ENCODE measurements around the gene PHF21B. TPM values are rescaled to one million over a fixed set of nuclear protein-coding genes. Genes with fewer than 3 reads are reported as not detected.

Gene PHF21B
- total RNA-seq, 4 donors from 2014 or later, result under 0.01 to 11.9 (median 2.9) TPM

GRCh38 chr22:44942979-44943700, 66.7 kb downstream of the PHF21B start:
- no peak for DNase-seq
- no peaks in the 10 kb centered on the region for H3K9me3 ChIP-seq
- no peaks in the 10 kb centered on the region for H3K27me3 ChIP-seq
- no peak overlapping the region for H3K4me3 ChIP-seq
- H3K4me1 ChIP-seq, result no peaks in the 10 kb centered on the region
- no peaks in the 10 kb centered on the region for H3K36me3 ChIP-seq
- intact Hi-C loops (cut with DNase I; ENCODE audit: low total_unique reads), result no loop called here
- H3K27ac ChIP-seq, result no peak overlapping the region
- no peak for TF ChIP-seq POLR2A (IDR thresholded peaks at IDR 0.05)
- no peak for TF ChIP-seq CTCF (IDR thresholded peaks at IDR 0.05)

GRCh38 chr22:44942056-44942455, 67.7 kb downstream of the PHF21B start:
- DNase-seq, result no peak
- no peaks in the 10 kb centered on the region for H3K9me3 ChIP-seq
- H3K4me3 ChIP-seq, result no peak overlapping the region
- TF ChIP-seq CTCF (IDR thresholded peaks at IDR 0.05) (no peak), POLR2A (IDR thresholded peaks at IDR 0.05) (no peak)
- no peaks in the 10 kb centered on the region for H3K27me3 ChIP-seq
- no peaks in the 10 kb centered on the region for H3K36me3 ChIP-seq
- no peak overlapping the region for H3K27ac ChIP-seq
- intact Hi-C loops (cut with DNase I; ENCODE audit: low total_unique reads), result no loop called here
- no peaks in the 10 kb centered on the region for H3K4me1 ChIP-seq

- intact Hi-C loops (cut with DNase I; ENCODE audit: low total_unique reads), result no loop called here
- Histone ChIP-seq H3K4me3 (no peak overlapping the region), H3K9me3 (no peaks in the 10 kb centered on the region), H3K27me3 (no peaks in the 10 kb centered on the region), H3K4me1 (no peaks in the 10 kb centered on the region), H3K36me3 (no peaks in the 10 kb centered on the region), H3K27ac (no peak overlapping the region)
- no peak for DNase-seq
- no peak for TF ChIP-seq POLR2A (IDR thresholded peaks at IDR 0.05)
- no peak for TF ChIP-seq CTCF (IDR thresholded peaks at IDR 0.05)
These were observed 68.6 kb downstream of the PHF21B start for GRCh38 chr22:44941207-44941606.

GRCh38 chr22:44940130-44940529, 69.7 kb downstream of the PHF21B start:
- Histone ChIP-seq H3K36me3 (no peaks in the 10 kb centered on the region), H3K27me3 (no peaks in the 10 kb centered on the region), H3K9me3 (no peaks in the 10 kb centered on the region), H3K4me1 (no peaks in the 10 kb centered on the region), H3K4me3 (no peak overlapping the region), H3K27ac (no peak overlapping the region)
- TF ChIP-seq CTCF (IDR thresholded peaks at IDR 0.05) (no peak), POLR2A (IDR thresholded peaks at IDR 0.05) (no peak)
- DNase-seq, result no peak
- intact Hi-C loops (cut with DNase I; ENCODE audit: low total_unique reads), result no loop called here

GRCh38 chr22:44939451-44939850, 70.4 kb downstream of the PHF21B start:
- Histone ChIP-seq H3K4me1 (no peaks in the 10 kb centered on the region), H3K4me3 (no peak overlapping the region), H3K27me3 (no peaks in the 10 kb centered on the region), H3K27ac (no peak overlapping the region), H3K36me3 (no peaks in the 10 kb centered on the region), H3K9me3 (no peaks in the 10 kb centered on the region)
- TF ChIP-seq POLR2A (IDR thresholded peaks at IDR 0.05), result no peak
- TF ChIP-seq CTCF (IDR thresholded peaks at IDR 0.05), result no peak
- no peak for DNase-seq
- intact Hi-C loops (cut with DNase I; ENCODE audit: low total_unique reads), result no loop called here

Measured in uterus (tissue), 4 donors.